K562 (cell line): ENCODE measurements around the gene PPIH. TPM values are rescaled to one million over a fixed set of nuclear protein-coding genes. Genes with fewer than 3 reads are reported as not detected.
A peak's percentile ranks its signal among the peaks of the same experiment; 100 is the strongest.

Source experiments
- DPF2 ChIP-seq: fragments of 450-650 bp; IDR thresholded peaks from 2 replicates; pipeline ENCODE4 v1.6.1; 2016
- NFXL1 ChIP-seq: fragments of 450-650 bp; formaldehyde crosslinking; IDR thresholded peaks from 2 replicates; pipeline ENCODE4 v1.4.0; 2021; ENCODE audit warnings: mild to moderate bottlenecking
- NR2C1 ChIP-seq, 2 experiments: fragments of 450-650 bp; IDR thresholded peaks; 2 replicates each; pipeline ENCODE4 v1.6.1; 2017; ENCODE audit warnings: mild to moderate bottlenecking in 2 of 2, antibody characterized with exemption in 1 of 2, inconsistent platforms in 1 of 2, missing compliant biosample characterization in 1 of 2, missing genetic modification characterization in 1 of 2
- PKNOX1 ChIP-seq: fragments of 450-650 bp; IDR thresholded peaks from 2 replicates; pipeline ENCODE4 v1.6.1; 2016
- PPARD ChIP-seq: fragments of 250-450 bp; sonication (Bioruptor Pico); IDR thresholded peaks from 2 replicates; pipeline ENCODE4 v1.8.0; 2022; ENCODE audit warnings: inconsistent platforms, mild to moderate bottlenecking, moderate library complexity
- SMARCE1 ChIP-seq: fragments of 450-650 bp; IDR thresholded peaks from 2 replicates; pipeline ENCODE4 v1.7.1; 2016; ENCODE audit warnings: mild to moderate bottlenecking
- ZNF354B ChIP-seq: fragments of 250-450 bp; sonication (Bioruptor Pico); IDR thresholded peaks from 2 replicates; pipeline ENCODE4 v1.4.0; 2020
- ZNF41 ChIP-seq: fragments of 250-450 bp; sonication (Bioruptor Pico); conservative IDR thresholded peaks from 2 replicates; pipeline ENCODE4 v1.4.0; 2020; ENCODE audit warnings: mild to moderate bottlenecking
- ZNF518B ChIP-seq: fragments of 250-450 bp; sonication (Bioruptor Pico); IDR thresholded peaks from 2 replicates; pipeline ENCODE4 v1.5.0; 2021; ENCODE audit warnings: mild to moderate bottlenecking, moderate library complexity
- polyA plus RNA-seq, 8 experiments: library from polyadenylated mRNA; depleted of rRNA in 4 of 8; stranded (reverse) in 5 of 8; unstranded in 3 of 8; fragments of >200 nt; fragmentation: Nextera tagmentation in 2 of 8; fragmentation: Illumina TruSeq in 1 of 8; extraction: Ambion mirVana in 2 of 8; extraction: Trizol in 1 of 8; gene quantifications; 2 replicates each; pipeline versions ENCODE4 v1.2.1 to v1.2.3, GENCODE V29; 2011 to 2014; ENCODE audit warnings: inconsistent platforms in 1 of 8, missing spikeins in 1 of 8
- total RNA-seq, 7 experiments: library from RNA; depleted of rRNA in 6 of 7; stranded (reverse); fragments of >200 nt in 6 of 7; fragmentation: Illumina TruSeq in 2 of 7; extraction: Trizol in 2 of 7; gene quantifications; 2 replicates each; pipeline versions ENCODE4 v1.2.1 to v1.2.3, GENCODE V29; 2011 to 2021; ENCODE audit warnings: low replicate concordance in 1 of 7
- TF ChIP-seq, protein P1 (sequence below): fragments of 250-450 bp; sonication (Bioruptor Pico); IDR thresholded peaks from 2 replicates; pipeline ENCODE4 v1.5.0; 2020; ENCODE audit warnings: mild to moderate bottlenecking
- TF ChIP-seq, protein P2 (sequence below): fragments of 450-650 bp; IDR thresholded peaks from 2 replicates; pipeline ENCODE4 v1.6.1; 2016; ENCODE audit warnings: mild to moderate bottlenecking
- TF ChIP-seq, protein P3 (sequence below): fragments of 250-450 bp; sonication (Bioruptor Pico); IDR thresholded peaks from 2 replicates; pipeline ENCODE4 v1.8.0; 2022; ENCODE audit warnings: inconsistent platforms
- TF ChIP-seq, protein P4 (sequence below): fragments of 250-450 bp; sonication (Bioruptor Pico); IDR thresholded peaks from 2 replicates; pipeline ENCODE4 v1.4.0; 2020; ENCODE audit warnings: mild to moderate bottlenecking
- TF ChIP-seq, protein P5 (sequence below): sonication (generic); formaldehyde crosslinking; IDR thresholded peaks from 2 replicates; pipeline ENCODE4 v1.8.1; 2023; ENCODE audit warnings: mild to moderate bottlenecking, missing genetic modification reagents

The PPIH gene
- total and polyA plus RNA-seq, 9 of the 15 experiments (the other 6 are each of a cell fraction or from before 2014, with no cell fraction given), result 197 to 470 (median 277) TPM

- TF ChIP-seq, protein P1, sequence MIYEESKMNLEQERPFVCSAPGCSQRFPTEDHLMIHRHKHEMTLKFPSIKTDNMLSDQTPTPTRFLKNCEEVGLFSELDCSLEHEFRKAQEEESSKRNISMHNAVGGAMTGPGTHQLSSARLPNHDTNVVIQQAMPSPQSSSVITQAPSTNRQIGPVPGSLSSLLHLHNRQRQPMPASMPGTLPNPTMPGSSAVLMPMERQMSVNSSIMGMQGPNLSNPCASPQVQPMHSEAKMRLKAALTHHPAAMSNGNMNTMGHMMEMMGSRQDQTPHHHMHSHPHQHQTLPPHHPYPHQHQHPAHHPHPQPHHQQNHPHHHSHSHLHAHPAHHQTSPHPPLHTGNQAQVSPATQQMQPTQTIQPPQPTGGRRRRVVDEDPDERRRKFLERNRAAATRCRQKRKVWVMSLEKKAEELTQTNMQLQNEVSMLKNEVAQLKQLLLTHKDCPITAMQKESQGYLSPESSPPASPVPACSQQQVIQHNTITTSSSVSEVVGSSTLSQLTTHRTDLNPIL (CRISPR knock-in tag), result no peak
- TF ChIP-seq, protein P2, sequence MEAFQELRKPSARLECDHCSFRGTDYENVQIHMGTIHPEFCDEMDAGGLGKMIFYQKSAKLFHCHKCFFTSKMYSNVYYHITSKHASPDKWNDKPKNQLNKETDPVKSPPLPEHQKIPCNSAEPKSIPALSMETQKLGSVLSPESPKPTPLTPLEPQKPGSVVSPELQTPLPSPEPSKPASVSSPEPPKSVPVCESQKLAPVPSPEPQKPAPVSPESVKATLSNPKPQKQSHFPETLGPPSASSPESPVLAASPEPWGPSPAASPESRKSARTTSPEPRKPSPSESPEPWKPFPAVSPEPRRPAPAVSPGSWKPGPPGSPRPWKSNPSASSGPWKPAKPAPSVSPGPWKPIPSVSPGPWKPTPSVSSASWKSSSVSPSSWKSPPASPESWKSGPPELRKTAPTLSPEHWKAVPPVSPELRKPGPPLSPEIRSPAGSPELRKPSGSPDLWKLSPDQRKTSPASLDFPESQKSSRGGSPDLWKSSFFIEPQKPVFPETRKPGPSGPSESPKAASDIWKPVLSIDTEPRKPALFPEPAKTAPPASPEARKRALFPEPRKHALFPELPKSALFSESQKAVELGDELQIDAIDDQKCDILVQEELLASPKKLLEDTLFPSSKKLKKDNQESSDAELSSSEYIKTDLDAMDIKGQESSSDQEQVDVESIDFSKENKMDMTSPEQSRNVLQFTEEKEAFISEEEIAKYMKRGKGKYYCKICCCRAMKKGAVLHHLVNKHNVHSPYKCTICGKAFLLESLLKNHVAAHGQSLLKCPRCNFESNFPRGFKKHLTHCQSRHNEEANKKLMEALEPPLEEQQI, result 0 out of 2 replicates have a peak, but pooled peaks have one; percentile 22
- no peak for TF ChIP-seq NFXL1
- TF ChIP-seq, protein P3, sequence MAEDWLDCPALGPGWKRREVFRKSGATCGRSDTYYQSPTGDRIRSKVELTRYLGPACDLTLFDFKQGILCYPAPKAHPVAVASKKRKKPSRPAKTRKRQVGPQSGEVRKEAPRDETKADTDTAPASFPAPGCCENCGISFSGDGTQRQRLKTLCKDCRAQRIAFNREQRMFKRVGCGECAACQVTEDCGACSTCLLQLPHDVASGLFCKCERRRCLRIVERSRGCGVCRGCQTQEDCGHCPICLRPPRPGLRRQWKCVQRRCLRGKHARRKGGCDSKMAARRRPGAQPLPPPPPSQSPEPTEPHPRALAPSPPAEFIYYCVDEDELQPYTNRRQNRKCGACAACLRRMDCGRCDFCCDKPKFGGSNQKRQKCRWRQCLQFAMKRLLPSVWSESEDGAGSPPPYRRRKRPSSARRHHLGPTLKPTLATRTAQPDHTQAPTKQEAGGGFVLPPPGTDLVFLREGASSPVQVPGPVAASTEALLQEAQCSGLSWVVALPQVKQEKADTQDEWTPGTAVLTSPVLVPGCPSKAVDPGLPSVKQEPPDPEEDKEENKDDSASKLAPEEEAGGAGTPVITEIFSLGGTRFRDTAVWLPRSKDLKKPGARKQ (CRISPR knock-in tag), result no peak
- TF ChIP-seq, protein P4, sequence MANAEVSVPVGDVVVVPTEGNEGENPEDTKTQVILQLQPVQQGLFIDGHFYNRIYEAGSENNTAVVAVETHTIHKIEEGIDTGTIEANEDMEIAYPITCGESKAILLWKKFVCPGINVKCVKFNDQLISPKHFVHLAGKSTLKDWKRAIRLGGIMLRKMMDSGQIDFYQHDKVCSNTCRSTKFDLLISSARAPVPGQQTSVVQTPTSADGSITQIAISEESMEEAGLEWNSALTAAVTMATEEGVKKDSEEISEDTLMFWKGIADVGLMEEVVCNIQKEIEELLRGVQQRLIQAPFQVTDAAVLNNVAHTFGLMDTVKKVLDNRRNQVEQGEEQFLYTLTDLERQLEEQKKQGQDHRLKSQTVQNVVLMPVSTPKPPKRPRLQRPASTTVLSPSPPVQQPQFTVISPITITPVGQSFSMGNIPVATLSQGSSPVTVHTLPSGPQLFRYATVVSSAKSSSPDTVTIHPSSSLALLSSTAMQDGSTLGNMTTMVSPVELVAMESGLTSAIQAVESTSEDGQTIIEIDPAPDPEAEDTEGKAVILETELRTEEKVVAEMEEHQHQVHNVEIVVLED (CRISPR knock-in tag), result no peak
- TF ChIP-seq PKNOX1, result peak; percentile 7; the same call in 1 of the 2 replicates
- TF ChIP-seq PPARD (CRISPR knock-in tag), result no peak
- no peak; the same call in 1 of the 2 replicates for TF ChIP-seq NR2C1 (IDR thresholded peaks at IDR 0.05)
- TF ChIP-seq NR2C1 (tag; IDR thresholded peaks at IDR 0.05), result no peak
- TF ChIP-seq DPF2, result peak; percentile 78
- TF ChIP-seq ZNF354B, result no peak
- TF ChIP-seq, protein P5, sequence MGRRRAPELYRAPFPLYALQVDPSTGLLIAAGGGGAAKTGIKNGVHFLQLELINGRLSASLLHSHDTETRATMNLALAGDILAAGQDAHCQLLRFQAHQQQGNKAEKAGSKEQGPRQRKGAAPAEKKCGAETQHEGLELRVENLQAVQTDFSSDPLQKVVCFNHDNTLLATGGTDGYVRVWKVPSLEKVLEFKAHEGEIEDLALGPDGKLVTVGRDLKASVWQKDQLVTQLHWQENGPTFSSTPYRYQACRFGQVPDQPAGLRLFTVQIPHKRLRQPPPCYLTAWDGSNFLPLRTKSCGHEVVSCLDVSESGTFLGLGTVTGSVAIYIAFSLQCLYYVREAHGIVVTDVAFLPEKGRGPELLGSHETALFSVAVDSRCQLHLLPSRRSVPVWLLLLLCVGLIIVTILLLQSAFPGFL (CRISPR knock-in tag), result no peak
- no peak for TF ChIP-seq ZNF41
- TF ChIP-seq ZNF518B (CRISPR knock-in tag), result no peak
- 0 out of 2 replicates have a peak, but pooled peaks have one; percentile 39 for TF ChIP-seq SMARCE1
Observed at GRCh38 chr1:42686418-42686817, 28.2 kb downstream of the PPIH start (continued).
